RPMI8226 (cell line): Measurements from ENCODE around the gene PCCA.
A peak's percentile ranks its signal among the peaks of the same experiment; 100 is the strongest.

ENCODE experiments used
- DNase-seq: peaks from one replicate; pipeline ENCODE4 v3.0.0-alpha.2; 2015

Gene PCCA

GRCh38 chr13:100434010-100434763 is 345.3 kb downstream of the PCCA start:
- DNase-seq: no peak

DNA sequence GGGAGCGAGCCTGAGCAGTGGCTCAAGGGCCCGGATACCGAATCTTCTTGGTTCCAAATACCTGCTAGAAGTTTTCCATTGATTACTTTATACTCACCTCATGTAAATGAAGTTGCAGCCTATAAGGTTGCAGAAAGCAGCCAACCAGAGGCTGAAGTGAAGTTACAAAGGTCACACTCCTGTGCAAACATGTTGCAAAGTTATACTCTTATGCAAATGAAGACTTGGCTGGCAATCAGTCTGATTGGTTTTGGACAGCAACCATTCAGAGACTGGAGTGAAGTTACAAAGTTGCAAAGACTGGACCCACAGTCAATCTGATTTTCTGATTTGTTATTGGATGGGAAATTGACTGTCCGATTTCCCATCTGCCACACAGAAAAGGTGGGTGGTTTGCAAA is 347.2 kb downstream of the PCCA start:
- DNase-seq: no peak

- DNase-seq: no peak
Measured at GRCh38 chr13:100438059-100438788, 349.3 kb downstream of the PCCA start.

- DNase-seq: no peak
Measured at GRCh38 chr13:100439247-100439970, 350.5 kb downstream of the PCCA start.

DNA sequence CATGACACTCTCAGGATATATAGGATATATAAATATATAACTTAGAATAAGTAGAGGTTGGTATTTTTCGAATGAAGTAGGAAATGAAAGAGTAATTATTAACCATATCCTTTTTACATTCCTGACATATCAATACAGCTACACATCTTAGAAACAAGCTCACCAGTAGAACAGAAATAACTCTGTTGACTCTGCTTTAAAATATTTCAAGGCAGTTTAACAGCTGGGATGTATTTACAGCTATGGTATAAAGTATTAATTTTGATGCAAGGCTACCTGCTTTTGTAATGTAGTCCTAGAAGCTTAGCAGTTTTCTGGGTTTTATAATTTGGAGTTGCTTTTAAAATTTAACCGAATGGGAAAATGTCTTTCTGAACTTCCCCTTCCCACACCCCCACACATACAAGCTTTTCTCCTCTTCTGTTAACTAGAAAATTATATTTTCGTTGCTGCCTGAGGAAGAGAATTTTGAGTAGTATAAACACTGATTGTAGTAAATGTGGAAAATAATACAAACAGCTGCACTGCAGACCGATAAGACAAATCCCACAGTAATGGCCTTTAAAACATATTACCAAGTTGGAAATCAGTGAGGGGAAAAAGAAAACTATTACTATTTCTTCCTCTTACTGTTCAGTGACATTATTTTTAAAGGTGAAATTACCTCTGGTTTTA is 352.0 kb downstream of the PCCA start:
- no peak for DNase-seq

- DNase-seq: no peak
Measured at GRCh38 chr13:100442095-100442832, 353.4 kb downstream of the PCCA start.

DNA sequence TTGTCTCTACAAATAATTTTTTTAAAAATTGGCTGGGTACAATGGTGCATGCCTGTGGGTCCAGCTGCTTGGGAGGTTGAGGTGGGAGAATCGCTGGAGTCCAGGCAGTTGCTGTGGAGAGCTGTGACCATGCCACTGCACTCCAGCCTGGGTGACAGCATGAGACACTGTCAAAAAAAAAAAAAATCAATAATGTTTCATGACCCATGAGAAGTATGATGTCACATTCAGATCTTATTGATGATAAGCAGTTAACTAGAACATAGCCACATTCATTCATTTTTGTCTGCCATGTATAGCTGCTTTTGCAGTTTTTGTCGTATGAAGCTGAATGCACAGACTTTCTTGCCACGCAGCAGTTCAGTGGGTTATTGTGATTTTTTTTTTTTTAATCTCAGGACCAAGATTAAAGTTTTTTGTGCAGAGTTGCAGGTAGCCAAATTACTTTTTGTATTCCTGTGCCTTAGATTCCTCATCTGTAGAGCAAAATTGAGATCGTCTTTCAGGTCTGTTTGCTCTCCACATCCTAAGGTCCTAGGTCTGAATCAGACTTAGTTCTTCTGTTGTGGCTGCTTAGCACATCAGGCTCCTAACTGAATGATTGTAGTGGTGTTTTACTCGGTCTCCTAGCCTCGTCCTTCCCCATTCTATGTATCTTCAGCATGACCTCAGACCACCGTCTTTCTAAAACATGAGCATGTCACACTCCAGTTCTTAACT is 354.5 kb downstream of the PCCA start:
- DNase-seq: no peak

DNA sequence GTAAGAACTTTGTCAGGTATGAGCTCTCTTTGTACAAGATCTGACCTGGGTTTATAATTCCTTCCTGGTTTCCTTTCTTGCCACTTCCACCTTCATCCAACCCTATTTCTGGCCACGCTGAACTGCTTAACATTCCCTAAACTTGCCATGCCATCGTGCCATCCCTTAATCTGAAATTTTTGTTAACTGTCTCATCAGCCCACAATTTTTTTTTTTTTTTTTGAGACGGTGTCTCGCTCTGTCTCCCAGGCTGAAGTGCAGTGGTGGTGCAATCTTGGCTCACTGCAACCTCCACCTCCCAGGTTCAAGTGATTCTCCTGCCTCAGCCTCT is 355.1 kb downstream of the PCCA start:
- no peak for DNase-seq

GRCh38 chr13:100447831-100448230 is 358.9 kb downstream of the PCCA start:
- DNase-seq: no peak

GRCh38 chr13:100451923-100452322 is 363.0 kb downstream of the PCCA start:
- no peak for DNase-seq

DNA sequence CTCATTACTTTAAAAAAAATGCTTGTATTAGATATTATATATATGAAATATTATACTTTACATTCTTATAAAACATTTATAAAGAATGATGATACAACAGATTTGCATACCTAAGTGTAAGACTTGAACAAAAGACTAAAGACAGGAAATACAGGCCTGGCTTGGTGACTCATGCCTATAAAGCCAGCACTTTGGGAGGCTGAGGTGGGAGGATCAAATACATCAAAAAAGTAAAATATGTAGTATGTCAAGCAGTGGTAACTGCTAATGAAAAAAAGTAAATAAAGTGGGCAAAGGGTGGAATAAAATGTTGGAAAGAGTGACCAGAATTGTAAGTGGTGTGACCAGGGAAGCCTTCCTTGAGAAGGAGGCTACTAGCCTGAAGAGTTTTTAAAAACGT is 366.0 kb downstream of the PCCA start:
- DNase-seq: no peak

GRCh38 chr13:100458673-100459072 is 369.8 kb downstream of the PCCA start:
- DNase-seq: no peak

DNA sequence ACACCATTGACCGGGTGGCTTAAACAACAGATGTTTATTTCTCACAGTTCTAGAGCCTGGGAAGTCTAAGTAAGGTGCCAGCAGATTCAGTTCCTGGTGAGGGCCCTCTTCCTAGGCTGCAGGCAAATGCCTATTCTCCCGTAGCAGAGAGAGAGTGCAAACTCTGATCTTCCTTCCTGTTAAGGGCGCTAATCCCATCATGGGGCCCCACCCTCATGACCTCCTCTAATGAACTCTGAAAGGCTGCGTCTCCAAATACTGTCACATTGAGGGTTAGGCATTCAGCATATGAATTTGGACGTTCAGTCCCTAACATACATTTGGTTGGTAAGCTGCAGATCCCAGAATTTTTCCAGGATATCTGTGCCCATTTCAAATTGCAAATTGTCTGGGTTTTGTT is 370.9 kb downstream of the PCCA start:
- no peak for DNase-seq

GRCh38 chr13:100460266-100460665 is 371.4 kb downstream of the PCCA start:
- no peak for DNase-seq

- no peak for DNase-seq
Measured at GRCh38 chr13:100460791-100461190, 371.9 kb downstream of the PCCA start.

DNA sequence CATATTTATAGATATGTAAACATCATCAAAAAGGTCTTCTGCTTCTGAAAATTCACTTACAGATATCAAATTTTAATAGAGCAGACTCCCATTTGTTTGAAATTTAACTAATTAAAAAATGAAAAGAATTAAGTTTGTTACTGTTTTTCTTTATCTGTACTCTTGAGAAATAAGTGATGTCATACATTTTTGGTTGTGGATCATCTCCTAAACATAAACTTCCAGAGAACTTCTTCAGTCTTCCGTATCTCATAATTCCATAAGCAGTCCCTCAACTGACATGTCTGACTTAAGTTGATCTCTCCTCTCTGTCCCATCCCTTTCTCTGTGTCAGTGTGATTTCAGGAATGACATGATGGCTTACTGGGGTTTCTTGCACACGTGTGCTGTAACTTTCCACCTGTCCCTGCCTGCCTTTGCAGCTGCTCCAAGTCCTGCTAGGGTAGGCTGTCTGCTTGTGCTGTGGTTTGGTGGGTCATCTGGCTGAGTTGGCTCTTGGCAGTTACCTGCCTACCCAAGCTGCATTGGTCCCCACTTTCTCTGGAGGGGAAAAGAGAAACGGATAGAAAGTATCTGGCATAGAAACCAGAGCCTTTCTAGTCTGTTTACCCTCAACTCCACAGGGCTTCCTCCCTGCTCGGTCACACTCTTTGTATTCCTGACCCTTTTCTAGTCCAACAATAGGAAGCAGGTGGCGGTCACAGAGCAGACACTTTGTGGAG is 372.6 kb downstream of the PCCA start:
- DNase-seq: peak; percentile 47

- DNase-seq: no peak
Measured at GRCh38 chr13:100464006-100464405, 375.1 kb downstream of the PCCA start.

GRCh38 chr13:100465558-100465957 is 376.7 kb downstream of the PCCA start:
- DNase-seq: no peak

- no peak for DNase-seq
Measured at GRCh38 chr13:100470866-100471505, 382.1 kb downstream of the PCCA start.

- DNase-seq: no peak
Measured at GRCh38 chr13:100473087-100473486, 384.2 kb downstream of the PCCA start.
